Motor neuron (in vitro differentiated cells): ENCODE data around the gene BRD3. TPM values are rescaled to one million over a fixed set of nuclear protein-coding genes. Genes with fewer than 3 reads are reported as not detected.

Experiments used
- ATAC-seq, 8 experiments: fragments of 200-7000 bp; cut with Tn5 transposase; replicated peaks in 6 of 8; 2 replicates each; pipeline ENCODE4 v1.8.0; 2021; ENCODE audit warnings: mild to moderate bottlenecking in 8 of 8, moderate library complexity in 8 of 8
- H3K27ac ChIP-seq, 2 donors: fragments of 250-450 bp; sonication (Bioruptor Pico); 2 replicates each; pipeline ENCODE4 v1.9.0; 2021; ENCODE audit warnings: antibody characterized with exemption in 2 of 2, mild to moderate bottlenecking in 2 of 2, moderate library complexity in 1 of 2
- H3K4me1 ChIP-seq, 2 donors: fragments of 250-450 bp; sonication (Bioruptor Pico); replicated peaks in 1 of 2; 2 replicates each; pipeline ENCODE4 v1.6.1; 2021; ENCODE audit warnings: antibody characterized with exemption in 2 of 2, mild to moderate bottlenecking in 2 of 2, moderate library complexity in 1 of 2
- H3K4me3 ChIP-seq, 5 donors: fragments of 250-450 bp; sonication (Bioruptor Pico); 2 replicates each; pipeline ENCODE4 v1.9.0; 2021; ENCODE audit warnings: antibody characterized with exemption in 5 of 5, mild to moderate bottlenecking in 5 of 5, moderate library complexity in 4 of 5
- WGBS, 10 experiments: fragments of 450-650 bp; shearing (Covaris generic); methylation state at CpG; one replicate each; pipeline ENCODE4 v1.0.0; 2022; 5-methylcytosine and 5-hydroxymethylcytosine counted together
- in situ Hi-C, 9 experiments: fragments of 400-800 bp; cut with MboI; loops; one replicate each; pipeline ENCODE4 v1.15.0; 2021; ENCODE audit warnings: low sequenced_read_pairs in 9 of 9, low pct_unique_long_range_greater_than_20kb in 2 of 9; ENCODE audit not compliant: unreplicated experiment in 9 of 9
- total RNA-seq, 8 experiments: library from RNA; unstranded; fragments of 300-600 nt; gene quantifications; 2 replicates each; pipeline versions ENCODE4 v1.2.3 to v1.2.4, GENCODE V29; 2022

BRD3 gene
- total RNA-seq, 8 experiments from 2014 or later = 6.4 to 36.3 (median 22.5) TPM

- Histone ChIP-seq H3K4me3 (no peak overlapping the region), H3K4me1 (peaks cover 19 to 27% of the 10 kb centered on the region in 2 donors), H3K27ac (no peak overlapping the region)
- in situ Hi-C loops = no loop called here
- WGBS, 10 experiments = 86 to 100% (median 100%) methylated on average over 1 to 6 of the region's 29 CpGs; no CpG with 5 or more reads in 5 of the 10 experiments
- no peak for ATAC-seq
These were observed 4.0 kb downstream of the BRD3 start for GRCh38 chr9:134063571-134064450.

GRCh38 chr9:134063088-134063570 lies 4.7 kb downstream of the BRD3 start:
- 100% methylated on average over 5 of the region's 15 CpGs; no CpG with 5 or more reads in 9 of the 10 experiments for WGBS, 10 experiments
- ATAC-seq = no peak
- peaks cover 26 to 34% of the 10 kb centered on the region in 2 donors for H3K4me1 ChIP-seq
- H3K4me3 ChIP-seq = no peak overlapping the region
- in situ Hi-C loops = no loop called here
- H3K27ac ChIP-seq = no peak overlapping the region

GRCh38 chr9:134062461-134063087 lies 5.3 kb downstream of the BRD3 start:
- no peak overlapping the region for H3K27ac ChIP-seq
- in situ Hi-C loops = no loop called here
- WGBS, 10 experiments = 67 to 100% (median 93%) methylated on average over 1 to 11 of the region's 22 CpGs; no CpG with 5 or more reads in 5 of the 10 experiments
- no peak for ATAC-seq
- H3K4me3 ChIP-seq = no peak overlapping the region
- peaks cover 31 to 40% of the 10 kb centered on the region in 2 donors for H3K4me1 ChIP-seq

- no peak overlapping the region for H3K4me3 ChIP-seq
- in situ Hi-C loops = no loop called here
- no peak overlapping the region for H3K27ac ChIP-seq
- ATAC-seq = peak in 5 of 8 experiments; percentile 13 to 35 (median 34)
- peaks cover 36 to 43% of the 10 kb centered on the region in 2 donors for H3K4me1 ChIP-seq
- 40 to 100% (median 40%) methylated on average over 1 to 2 of the region's 22 CpGs; no CpG with 5 or more reads in 7 of the 10 experiments for WGBS, 10 experiments
These were observed 6.0 kb downstream of the BRD3 start for GRCh38 chr9:134061688-134062371.

- H3K4me3 ChIP-seq = no peak overlapping the region
- 70 to 100% (median 100%) methylated on average over 1 to 2 of the region's 4 CpGs; no CpG with 5 or more reads in 7 of the 10 experiments for WGBS, 10 experiments
- H3K4me1 ChIP-seq = peaks cover 36 to 43% of the 10 kb centered on the region in 2 donors
- in situ Hi-C loops = no loop called here
- no peak overlapping the region for H3K27ac ChIP-seq
- ATAC-seq = no peak
These were observed 6.7 kb downstream of the BRD3 start for GRCh38 chr9:134061019-134061687.

- no peak overlapping the region for H3K27ac ChIP-seq
- no peak overlapping the region for H3K4me3 ChIP-seq
- WGBS, 10 experiments = no CpG with 5 or more reads among the region's 4 CpGs
- peaks cover 30 to 38% of the 10 kb centered on the region in 2 donors for H3K4me1 ChIP-seq
- in situ Hi-C loops = no loop called here
- no peak for ATAC-seq
These were observed 7.3 kb downstream of the BRD3 start for GRCh38 chr9:134060546-134060945.

- in situ Hi-C loops = no loop called here
- H3K4me3 ChIP-seq = no peak overlapping the region
- H3K4me1 ChIP-seq = peaks cover 28 to 36% of the 10 kb centered on the region in 2 donors
- 89 to 100% (median 93%) methylated on average over 1 to 7 of the region's 17 CpGs; no CpG with 5 or more reads in 4 of the 10 experiments for WGBS, 10 experiments
- no peak for ATAC-seq
- no peak overlapping the region for H3K27ac ChIP-seq
These were observed 8.0 kb downstream of the BRD3 start for GRCh38 chr9:134059661-134060395.

GRCh38 chr9:134059188-134059641 lies 8.6 kb downstream of the BRD3 start:
- in situ Hi-C loops = no loop called here
- peaks cover 28 to 36% of the 10 kb centered on the region in 2 donors for H3K4me1 ChIP-seq
- no peak overlapping the region for H3K27ac ChIP-seq
- no peak for ATAC-seq
- no peak overlapping the region for H3K4me3 ChIP-seq
- WGBS, 10 experiments = 69 to 96% (median 92%) methylated on average over 5 to 7 of the region's 16 CpGs; no CpG with 5 or more reads in 7 of the 10 experiments

- in situ Hi-C loops = no loop called here
- Histone ChIP-seq H3K27ac (no peak overlapping the region), H3K4me1 (peaks cover 28 to 36% of the 10 kb centered on the region in 2 donors), H3K4me3 (no peak overlapping the region)
- WGBS, 10 experiments = 49 to 91% (median 84%) methylated on average over 1 to 5 of the region's 7 CpGs; no CpG with 5 or more reads in 6 of the 10 experiments
- peak in 1 of 8 experiments; percentile 4 for ATAC-seq
These were observed 9.1 kb downstream of the BRD3 start for GRCh38 chr9:134058716-134059115.

GRCh38 chr9:134057751-134058701 lies 9.8 kb downstream of the BRD3 start:
- 48 to 90% (median 69%) methylated on average over 2 to 14 of the region's 28 CpGs; no CpG with 5 or more reads in 6 of the 10 experiments for WGBS, 10 experiments
- H3K27ac ChIP-seq = peak overlapping the region; percentile 20 to 31
- in situ Hi-C loops = no loop called here
- peaks cover 28 to 36% of the 10 kb centered on the region in 2 donors for H3K4me1 ChIP-seq
- ATAC-seq = peak in 5 of 8 experiments; percentile 25 to 61 (median 51)
- H3K4me3 ChIP-seq = no peak overlapping the region

GRCh38 chr9:134057307-134057657 lies 10.5 kb downstream of the BRD3 start:
- ATAC-seq = no peak
- Histone ChIP-seq H3K4me1 (peaks cover 22 to 32% of the 10 kb centered on the region in 2 donors), H3K4me3 (no peak overlapping the region), H3K27ac (peak overlapping the region in 1 of 2 donors; percentile 20)
- in situ Hi-C loops = no loop called here
- WGBS, 10 experiments = 100% methylated on average over 2 of the region's 13 CpGs; no CpG with 5 or more reads in 9 of the 10 experiments
